ENCODE data around the gene AKAP8L.

DNA sequence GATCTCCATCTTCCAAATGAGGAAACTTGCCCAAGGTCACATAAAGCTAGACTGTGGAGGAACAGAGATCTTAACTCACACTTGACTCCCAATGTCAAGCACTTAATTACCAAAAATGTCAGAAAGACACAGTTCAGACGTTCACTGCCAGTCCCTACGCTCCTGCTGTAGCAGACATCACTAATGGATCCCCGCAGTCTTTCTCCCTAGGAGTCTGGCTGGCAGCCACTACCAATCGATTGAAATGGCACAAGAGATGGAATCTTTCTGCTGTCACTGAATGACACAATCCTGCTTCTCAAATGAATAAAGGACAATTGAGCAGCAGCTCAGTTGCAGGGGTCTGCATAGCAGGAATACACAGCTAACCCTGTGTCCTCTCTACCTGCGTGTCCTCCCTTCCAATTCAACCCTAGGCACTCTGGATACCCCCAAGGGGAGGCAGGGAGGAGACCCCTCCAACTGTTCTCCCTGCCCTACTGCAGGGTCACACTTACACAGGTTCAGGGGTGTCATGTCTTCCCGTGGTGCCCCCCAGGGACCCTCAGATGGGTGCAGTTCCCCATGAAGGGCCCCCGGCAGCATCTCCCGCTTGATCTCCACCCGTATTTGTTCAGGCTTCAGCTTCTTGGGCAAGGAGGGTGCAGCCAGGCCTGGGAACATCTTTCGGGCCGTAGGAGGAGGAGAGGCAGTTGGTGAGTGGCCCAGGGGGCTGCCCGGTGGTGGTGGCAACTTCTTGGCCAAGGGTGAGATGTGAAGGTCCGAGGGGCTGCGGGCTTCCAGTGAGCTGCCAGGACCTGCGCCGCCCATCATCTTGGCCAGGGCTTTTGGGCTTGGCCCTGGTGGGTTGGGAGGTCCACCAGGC is 7.9 kb upstream of the AKAP8L start:
- TF ChIP-seq CTCF (IDR thresholded peaks at IDR 0.05) (no peak), POLR2A (IDR thresholded peaks at IDR 0.05) (no peak), POLR2AphosphoS5 (IDR thresholded peaks at IDR 0.05) (no peak), EP300 (IDR thresholded peaks at IDR 0.05; ENCODE audit: low read depth) (no peak)

Data from transverse colon (tissue), 4 donors.